ENCODE measurements around the gene MYO18A.
"Not testable (repeated sequence)": the region's sequence is repeated elsewhere in the genome, so short reads cannot be mapped to it uniquely, and the experiment has no call there.

Gene MYO18A

DNA sequence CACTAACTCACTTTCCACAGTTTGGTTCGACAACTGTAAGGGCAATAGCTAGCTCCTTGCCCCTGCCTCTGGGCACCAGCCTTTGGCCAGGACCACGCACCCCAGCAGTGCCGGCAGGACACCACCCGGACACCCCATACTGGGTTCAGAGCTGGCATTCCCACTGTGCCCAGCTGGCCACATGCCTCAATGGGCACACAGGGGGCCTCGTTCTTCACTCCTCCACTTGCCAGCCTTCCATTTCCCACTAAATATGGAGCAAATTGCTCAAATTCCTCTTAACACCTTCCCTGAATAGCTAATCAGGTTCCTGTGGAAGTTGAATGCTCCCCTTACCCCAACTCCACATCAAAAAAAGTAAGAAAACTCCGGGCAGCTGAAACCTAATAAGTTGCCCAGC is 84.8 kb downstream of the MYO18A start:
- no peak for DNase-seq

DNA sequence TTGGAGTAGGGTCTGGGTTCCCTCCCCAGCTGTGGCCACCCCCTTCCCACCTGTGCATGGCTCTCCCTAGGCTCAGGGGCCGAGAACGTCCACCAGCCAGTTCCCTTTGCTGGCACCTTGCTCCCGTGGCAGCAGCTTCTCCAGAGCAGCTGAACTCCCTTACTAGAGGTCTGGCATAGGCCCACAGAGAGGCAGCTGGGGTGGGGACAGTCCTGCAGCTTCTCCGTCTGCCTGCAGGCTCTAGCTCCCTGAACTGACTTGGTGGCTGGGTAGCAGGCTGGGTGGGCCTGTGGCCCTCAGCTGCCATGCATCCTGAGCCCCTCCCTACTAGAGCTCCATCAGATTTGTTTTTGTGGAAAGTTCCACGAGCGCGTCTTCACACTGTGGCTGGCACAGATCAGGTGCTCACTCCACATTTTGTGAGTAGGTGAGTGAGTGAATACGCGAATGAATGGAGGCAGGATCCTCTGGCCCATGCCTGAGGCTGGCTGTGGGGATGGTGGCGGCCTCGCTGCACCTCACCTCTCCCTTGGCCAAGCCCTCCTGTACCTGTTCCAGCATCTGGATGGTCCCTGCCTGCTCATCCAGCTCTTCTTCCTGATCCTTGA is 86.0 kb downstream of the MYO18A start:
- DNase-seq = no peak

DNA sequence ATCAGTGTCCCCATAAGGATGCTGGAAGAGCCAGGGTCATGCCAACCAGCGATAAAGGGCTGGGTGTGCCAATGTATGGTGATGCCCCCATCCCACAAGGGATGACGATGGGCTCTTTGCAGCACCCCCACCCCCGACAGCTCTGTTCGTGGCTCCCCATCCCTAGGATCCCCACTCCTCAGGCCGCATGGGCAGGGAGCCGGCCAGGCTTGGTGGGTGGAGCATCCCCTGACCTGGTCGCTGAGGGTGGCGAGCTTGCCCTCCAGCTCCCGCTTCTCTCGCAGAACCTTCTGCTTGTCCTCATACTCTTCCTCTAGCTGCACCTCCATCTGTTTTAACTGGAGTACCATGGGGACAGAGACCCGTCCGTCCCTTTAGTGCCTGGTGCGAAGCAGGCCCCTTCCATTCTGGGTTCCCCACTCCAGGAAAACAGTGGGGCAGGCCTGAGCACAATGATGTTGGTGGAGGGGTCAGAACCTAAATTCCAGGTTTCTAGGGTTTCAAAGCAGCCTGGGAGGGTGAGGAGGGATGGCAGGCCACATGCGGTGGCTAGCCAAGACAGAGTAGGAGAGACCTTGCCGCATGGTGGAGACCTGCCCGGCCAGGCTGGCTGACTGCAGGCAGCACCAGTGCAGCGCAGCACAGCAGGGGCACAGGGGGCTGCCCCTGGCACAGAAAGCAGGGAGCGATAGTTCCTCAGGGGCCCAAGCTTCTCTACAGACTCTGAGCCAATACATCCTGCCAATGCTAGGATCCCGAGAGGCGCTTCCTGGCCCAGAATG is 86.9 kb downstream of the MYO18A start:
- DNase-seq = no peak

DNA sequence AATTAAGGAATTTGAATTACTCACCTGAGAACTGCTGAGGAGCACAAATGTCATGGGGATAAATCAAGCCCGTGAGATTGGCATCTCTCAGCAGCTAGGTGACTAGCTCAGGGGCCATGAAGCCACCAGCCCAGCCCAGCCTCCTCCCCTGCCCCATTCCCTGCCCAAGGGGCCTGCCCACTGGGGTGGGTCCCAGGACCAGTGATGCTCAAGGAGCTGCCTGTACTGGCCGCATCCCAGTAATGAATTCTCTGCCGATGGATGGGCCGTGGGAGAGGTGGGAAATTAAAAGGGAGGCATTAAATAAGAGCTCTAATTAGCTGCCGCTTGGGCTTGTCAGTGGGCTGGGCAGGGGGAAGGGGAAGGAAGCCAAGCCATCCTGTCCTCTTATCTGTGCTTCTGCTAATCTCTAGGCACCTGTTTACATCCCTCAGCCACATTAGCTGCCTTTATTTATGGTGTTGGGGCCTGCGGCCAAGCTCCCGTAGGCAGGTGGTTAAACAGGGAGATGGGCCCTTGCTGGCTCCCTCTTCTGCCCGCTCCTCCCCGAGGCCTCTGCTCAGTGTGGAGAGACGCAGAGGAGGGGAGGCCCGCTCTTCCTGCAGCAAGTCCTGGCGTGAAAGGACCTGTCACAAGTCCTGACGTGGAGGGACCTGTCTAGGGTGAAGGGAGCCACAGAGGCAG is 88.5 kb downstream of the MYO18A start:
- DNase-seq = peak; percentile 85

DNA sequence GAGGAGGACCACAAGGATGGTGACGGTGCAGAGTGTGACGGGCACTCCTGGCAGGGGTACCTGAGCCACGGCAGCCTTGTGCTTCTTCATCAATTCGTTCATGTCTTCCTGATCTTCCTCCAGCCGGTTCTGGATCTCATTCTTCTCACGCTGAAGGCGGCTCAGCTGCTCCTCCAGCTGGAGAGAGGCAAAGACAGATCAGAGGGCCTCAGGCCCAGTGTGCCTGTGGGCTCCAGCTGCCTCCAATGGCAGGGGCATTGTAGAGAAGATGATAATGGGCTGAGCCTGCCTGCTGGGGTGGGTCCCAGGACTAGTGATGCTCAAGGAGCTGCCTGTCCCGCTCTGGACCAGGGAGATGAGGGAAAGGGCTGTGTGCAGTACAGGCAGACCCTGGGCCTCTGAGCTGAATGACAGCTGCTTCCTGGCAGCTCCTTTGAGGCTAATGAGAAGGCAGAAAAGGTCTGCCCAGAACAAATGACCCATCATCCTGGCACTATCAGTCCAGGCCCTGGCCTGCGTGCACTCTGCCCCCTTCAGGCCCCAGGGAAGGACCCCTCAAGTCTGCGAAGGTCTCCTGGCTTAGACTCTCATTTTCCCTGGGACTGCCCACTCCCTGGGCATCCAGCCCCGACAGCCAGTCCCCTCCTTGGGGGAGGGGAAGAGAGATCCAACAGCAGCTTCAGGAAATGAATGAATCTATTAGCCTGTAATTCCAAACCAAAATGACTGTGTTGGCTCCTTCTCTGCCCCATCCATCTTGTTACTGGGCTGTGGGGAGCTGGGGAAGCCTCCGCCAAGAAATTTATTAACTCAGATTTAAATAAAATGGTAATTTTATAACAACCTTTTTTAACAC is 89.2 kb downstream of the MYO18A start:
- no peak for DNase-seq

DNA sequence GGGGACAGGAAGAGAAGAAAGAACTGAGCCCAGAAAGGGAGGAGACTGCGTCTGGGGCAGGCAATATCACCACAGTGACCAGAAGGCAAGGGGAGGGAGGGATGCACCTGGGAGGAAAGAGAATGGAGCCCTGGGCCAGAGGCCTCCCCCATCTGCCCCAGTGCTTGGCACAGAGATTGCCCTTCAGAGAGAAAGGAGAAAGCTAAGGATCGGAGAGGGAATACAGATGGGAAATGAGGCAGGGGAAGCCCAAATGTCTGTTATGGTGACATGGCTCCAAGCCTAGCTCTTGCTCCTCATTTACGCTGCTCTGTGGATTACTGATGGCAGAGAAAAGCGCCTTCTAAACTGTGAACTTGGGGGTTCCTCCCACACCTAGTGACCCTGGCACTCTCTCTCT is 90.1 kb downstream of the MYO18A start:
- no peak for DNase-seq

DNA sequence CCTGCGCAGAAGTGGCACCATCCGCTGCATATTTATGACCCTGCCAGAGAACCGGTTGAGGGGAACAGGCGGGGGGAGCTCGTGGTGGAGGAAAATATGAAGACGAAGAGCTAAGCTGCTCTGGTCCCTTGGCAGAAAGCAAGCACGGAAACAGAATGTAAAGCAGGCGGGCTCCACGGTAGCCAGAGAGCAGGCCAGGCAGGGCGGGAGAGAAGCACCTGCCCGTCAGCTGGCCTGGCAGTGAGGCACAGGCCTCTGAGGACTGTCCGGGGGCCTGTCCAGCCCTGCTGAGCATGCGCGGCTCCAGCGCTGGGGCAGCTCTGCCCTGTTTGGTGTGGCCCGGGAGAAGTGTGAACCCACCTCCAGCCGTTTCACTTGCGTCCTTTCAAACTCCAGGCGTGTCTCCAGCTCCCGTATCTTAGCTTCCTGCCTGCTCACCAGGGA is 90.6 kb downstream of the MYO18A start:
- peak; percentile 73 for DNase-seq

DNA sequence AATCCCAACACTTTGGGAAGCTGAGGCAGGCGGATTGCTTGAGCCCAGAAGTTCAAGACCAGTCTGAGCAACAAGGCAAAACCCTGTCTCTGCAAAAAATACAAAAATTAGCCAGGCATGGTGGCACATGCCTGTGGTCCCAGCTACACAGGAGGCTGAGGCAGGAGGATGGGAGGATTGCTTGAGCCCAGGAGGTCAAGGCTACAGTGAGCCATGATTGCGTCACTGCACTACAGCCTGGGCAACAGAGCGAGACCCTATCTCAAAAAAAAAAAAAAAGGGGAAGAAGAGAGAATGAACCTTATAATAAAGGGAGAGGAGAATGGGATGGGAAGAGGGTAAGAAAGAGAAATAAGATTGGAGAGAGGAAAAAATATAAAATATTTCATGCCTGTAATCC is 91.4 kb downstream of the MYO18A start:
- DNase-seq = not testable (repeated sequence)

DNA sequence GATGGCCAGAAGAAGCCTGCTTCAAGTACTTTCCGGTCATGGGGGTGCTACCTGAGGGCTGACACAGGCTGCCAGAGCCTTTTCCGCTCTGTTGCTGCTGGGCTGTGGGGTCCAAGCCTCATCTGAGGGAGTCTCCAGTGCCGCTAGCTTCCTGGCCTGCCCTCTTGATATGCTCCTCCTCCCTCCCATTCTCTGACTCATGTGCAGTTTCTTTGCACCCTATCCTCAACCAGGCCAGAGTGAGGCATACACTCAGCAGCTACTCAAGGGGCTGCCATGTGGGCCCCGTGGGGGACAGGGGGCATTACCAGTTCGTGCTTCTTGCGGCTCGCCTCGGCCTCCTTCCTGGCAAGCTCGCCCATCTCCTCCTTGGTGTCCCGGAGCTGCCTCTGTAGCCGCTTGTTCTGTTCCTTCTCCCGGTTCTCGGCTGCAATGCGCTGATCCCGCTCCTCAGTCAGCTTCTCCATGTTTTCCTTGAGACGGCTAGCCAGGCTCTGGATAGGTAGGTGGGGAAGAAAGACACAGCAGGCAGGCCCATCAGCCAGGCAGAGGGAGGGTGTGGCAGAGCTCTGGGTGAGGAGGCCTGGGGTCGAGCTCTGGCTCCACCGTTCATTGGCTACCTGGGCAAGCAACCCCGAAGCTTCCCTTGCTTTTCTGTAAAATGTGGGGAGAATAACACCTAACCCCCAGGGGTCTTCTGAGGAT is 93.4 kb downstream of the MYO18A start:
- DNase-seq = no peak

DNA sequence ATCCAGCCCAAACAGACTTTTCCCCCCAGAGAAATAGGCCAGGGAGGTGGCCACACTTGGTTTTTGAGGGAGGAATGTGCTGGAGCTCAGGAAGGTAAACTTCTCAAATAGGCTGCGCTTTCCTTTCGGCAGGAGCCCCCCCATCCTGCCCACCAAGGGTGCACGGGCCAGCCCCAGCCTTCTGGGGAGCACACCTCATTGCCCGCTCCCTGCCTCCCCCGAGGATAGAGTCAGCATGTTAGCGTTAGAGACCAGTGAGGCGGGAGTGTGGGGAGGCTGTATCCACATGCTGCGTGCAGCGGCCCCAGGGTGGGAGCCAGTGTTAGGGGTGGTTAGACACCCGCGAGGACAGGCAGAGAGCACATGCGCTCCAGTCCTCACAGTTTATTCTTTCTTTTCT is 95.0 kb downstream of the MYO18A start:
- no peak for DNase-seq

DNA sequence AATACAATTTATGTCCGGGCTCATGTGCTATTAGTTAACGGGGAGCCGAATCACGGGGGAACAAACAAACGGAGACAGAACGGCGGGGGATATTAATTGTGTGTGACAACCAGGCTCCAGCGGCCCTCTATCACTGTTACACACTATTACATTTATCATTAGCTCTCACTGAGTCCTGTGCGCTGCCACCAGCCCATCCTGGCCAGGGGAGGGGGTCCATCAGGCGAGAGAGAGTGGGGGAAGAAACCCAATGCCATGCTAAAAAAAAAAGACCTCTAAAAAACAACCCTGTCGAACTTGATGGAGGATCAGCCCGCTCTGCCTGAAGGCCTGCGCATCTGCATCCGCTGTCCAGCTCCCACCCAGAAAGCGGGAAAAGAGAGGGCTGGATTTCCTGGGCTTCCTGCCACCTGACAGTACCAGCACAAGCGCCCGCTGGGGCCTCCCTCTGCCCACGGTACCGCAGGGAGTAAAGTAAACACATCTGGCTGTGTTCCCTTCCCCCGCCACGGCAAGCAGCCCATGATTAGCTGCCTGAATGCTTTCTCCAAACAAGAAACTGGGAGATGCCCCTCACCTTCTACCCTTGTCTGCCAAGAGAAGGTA is 95.6 kb downstream of the MYO18A start:
- peak; percentile 92 for DNase-seq

DNA sequence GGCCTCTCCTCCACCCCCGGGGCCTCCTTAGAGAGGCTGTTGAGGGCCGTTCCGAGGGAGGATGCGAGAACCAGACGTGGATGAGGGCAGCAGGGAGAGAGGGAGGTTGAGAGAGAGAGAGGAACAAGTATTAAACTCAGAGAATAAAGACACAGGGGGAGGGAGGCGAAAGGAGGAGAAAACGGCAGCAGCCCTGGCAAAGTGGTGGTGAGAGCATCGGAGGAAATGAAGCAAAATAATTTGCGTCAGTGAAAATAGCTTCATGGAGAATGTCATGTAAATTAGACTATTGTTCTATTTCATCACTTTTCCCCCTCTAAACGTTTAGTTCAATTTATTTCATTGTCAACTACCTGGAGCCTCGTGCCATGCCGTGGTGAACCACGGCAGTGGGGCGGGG is 99.2 kb downstream of the MYO18A start:
- no peak for DNase-seq

DNA sequence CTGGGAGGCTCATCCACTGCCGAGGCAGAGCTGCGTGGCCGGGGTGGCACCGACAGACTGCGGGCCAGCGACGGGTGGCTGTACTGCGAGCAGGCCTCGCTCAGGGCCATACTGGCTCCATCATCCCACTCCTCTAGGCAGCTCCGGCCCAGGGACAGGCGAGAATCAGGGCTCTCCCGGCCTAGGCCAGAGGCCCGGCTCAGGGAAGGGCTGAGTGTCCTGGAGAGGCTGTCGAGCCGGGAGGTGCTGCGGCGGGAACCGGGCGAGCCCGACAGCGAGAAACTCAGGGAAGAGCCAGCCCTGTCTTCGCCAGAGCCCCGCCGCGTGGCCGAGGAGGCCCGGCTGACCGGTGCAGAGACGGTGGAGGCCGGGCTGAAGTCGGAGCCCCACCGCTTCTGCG is 99.9 kb downstream of the MYO18A start:
- DNase-seq = no peak

DNA sequence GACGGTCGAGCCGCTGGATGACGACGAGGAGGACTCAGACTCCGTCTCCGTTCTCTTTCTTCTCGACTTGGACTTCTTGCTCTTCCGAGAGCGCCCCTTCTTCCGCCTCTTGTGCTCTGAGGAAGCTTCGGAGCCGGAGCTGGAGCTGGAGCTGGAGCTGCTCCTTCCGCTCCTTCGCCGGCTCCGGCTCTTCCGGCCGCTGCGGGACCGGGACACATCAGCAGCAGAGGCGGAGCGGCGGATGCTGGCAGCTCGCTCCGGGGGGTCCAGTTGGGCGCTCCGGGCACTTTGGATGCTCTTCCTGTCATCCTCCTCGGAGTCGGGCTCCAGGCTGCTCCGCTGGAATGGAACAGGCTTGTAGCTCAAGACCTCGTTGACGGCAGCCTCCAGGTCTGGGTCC is 100.3 kb downstream of the MYO18A start:
- no peak for DNase-seq

DNA sequence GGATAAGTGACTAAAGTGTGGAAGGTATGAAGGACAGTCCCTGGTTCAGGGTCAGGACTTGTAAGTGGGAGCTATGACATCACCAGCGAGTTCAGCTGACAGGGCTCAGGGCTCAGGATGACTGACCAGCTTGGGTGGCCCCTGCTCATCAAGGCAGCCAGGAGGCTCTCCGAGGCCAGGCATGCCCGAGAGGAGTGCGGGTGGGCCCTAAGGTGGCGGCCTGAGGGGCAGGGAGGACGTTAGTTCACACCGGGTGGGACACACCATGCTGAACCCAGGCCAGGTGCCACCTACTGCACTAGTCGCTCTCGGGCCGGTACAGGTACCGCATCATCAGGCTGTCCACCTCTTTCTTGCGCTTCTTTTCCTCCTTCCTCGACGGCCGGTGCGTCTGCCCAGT is 100.8 kb downstream of the MYO18A start:
- no peak for DNase-seq

DNA sequence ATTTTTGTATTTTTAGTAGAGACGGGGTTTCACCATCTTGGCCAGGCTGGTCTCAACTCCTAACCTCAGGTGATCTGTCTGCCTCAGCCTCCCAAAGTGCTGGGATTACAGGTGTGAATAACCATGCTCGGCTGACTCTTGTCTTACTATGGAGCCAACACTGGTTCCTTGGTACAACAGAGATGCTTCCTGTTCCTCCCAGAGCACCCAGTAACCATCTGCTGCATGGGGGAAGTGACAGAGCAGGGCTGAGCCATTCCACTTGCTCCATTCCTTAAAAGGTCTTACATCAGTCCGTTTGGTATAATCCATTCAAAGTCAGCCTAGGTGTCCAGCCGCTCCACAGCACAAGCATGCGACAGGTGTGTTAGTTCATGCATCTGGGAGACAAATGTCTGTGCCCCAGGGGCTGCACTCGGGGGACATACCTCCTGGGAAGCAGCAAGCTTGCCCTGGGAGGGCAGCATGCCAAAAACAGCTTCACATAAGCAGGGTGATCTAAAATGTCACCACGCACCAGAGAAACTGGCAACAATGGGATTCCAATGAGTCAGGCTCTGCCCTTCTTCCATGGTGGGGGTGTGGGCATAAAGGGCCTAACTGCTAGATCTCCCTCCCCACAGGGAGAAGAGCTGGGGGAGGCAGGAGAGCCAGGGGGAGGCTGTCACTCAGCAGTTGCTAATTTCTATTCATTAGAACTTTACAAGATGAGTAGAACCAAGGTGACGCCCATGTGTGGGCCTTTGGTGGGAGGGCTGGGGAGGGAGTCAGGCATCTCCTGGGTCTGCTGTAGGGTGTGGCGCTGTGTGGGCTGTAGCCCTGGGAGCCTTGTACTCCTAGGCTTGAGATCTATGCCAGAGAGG is 101.8 kb downstream of the MYO18A start:
- DNase-seq = peak; percentile 7

DNA sequence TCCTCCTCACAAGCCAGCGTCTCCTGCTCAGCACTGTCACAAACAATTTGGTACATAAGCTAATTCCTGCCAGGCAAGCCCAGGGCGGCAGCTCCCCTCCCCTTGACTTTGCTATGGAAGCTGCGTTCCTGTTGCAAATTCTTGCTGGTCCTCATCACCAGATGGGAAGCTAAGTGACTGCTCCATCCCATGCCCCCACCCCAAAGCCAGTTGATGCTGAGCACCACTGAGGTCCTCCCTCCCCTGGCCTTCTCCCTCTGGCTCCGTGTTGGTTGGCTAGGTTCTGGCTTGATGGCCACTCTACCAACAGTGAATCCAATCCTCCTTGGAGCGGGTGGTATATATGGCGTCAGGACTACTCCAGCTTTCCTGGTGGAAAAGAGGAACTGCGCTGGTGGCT is 102.9 kb downstream of the MYO18A start:
- no peak for DNase-seq

DNA sequence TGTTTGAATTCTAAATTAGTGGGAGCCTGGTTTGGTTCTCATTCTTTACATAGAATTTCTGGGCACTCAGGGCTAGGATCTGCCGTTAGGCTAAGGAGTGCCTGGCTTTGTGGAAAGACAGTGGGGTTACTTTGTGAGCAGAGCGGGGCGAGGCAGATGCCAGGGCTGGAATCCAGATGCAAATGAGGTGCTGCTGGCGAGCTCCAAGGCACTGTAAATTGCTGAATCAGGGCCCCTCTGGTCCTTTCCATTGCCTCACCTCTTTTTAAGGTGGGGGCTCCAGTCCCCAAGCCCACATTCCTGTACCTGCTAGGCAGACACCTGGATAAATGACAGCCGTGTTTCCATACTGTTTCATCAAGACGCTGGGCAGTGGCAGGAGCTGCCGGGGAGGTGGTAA is 103.5 kb downstream of the MYO18A start:
- DNase-seq = no peak

DNA sequence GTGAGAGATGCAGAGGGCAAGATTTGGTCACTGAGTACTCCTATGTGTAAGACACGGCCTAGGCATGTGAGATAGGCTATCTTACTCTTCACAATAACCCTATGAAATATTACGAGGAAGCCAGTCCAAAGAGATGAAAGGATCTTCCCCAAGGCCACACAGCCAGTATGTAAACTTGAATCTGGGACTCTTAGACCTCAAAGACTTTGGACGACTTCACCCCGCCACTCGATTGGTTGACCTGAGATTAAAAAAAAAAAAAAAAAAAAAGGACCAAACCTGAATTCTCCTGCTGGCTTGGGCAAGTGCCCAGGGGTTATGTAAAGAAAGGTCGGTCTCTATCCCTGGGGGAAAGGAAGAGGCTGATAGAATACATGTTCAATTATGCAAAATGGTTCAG is 104.1 kb downstream of the MYO18A start:
- DNase-seq = no peak

DNA sequence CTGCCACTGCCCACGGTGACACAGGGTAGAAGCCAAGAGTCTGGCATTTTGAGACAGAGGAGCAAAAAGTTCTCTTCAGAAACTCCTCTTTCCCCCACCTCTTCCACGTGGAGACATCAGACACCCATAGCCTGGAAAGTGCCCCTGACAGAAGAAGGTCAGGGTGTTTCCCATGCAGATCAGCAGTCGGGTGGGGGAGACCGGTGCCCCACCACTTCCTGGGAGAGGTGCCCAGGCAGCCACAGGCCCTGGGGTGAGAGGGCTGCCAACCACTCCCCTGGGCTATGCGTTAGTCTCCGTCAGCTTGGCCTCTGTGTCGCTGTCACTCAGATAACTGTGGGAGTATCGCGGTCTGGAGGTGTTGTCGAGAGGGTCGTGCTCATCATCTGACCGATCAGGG is 105.7 kb downstream of the MYO18A start:
- DNase-seq = no peak

DNA sequence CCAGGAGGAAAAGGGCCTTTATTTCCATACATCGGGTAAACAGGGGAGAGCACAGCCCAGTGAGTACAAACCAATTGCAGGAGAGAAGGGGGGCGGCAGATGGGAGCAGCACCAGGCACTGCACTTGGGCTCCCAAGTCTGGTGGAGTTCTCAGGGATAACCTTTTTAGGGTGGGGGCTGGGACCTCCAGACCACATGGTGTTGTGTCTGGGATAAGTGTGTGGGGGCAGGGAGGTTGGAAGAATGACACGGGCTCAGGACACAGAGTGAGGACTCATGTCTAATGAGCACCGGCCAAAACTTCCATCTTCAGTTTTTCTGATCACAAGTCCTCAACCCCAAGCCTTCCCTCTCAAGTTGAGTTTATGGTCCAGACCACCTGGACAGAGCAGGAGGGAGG is 106.7 kb downstream of the MYO18A start:
- DNase-seq = no peak

Data from NCI-H510A treated with DMSO at 0.1 percent for 48 hours (cell line).